Colon (tissue), 2 donors: Measurements from ENCODE around the gene PRR36.
"Not testable (repeated sequence)": the region's sequence is repeated elsewhere in the genome, so short reads cannot be mapped to it uniquely, and the experiment has no call there.

Source experiments
- FAIRE-seq: peaks from 2 replicates; lab custom pipeline; 2012; peaks lifted over from hg19 to GRCh38; lab: Jason Lieb, UNC
- donor health status: control.
- donor health status: control.

PRR36 gene

GRCh38 chr19:7874076-7874896 lies at the start of gene PRR36:
Gene PRR36 (minus strand): TSS chr19:7874390. CDS start chr19:7873689, 701 bp downstream.
- FAIRE-seq, result no peak

DNA sequence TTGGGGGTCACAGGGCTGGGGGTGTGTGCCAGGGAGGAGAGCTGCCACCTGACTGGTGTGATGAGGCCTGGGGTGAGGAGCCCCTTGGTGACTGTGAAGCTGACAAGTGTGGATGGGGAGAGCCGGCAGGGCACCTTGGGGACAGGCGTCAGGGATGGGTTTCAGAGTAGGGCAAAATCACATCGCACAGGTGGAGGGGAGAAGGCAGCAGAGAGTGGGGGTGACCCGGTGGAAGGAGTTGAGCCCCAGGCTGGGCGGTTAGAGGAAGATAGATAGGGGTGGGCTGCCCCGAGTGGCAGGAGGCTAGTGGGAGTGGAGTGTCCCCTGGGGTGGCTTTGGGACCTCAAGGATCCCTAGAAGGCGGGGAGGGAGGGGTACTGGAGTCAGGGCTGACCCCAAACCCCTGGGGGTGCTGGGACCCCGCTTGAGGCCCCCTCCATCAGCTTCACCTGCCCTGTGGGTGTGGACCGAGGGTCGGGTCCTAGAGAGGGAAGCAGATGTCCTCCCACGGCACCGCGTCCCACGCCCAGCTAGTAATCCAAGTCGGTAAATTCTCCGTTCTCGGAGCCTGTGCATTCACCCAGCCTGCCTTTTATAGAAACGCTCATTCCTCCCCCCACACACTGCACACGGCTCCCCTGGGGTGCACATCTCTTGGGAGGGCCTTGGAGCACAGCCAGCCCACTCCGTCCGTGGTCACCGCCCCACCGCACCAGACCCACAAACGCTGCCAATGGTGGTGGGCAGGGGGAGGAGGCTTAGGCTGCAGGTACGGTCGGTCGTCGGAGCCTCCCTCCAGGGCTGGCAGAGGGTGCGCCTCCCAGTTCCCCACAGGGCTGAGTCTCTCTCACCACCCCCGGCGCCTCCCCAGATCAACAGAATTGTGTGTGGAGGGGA lies 49.4 kb upstream of the PRR36 start:
- FAIRE-seq, result no peak

GRCh38 chr19:7922836-7923195 lies 48.6 kb upstream of the PRR36 start:
- FAIRE-seq, result no peak

DNA sequence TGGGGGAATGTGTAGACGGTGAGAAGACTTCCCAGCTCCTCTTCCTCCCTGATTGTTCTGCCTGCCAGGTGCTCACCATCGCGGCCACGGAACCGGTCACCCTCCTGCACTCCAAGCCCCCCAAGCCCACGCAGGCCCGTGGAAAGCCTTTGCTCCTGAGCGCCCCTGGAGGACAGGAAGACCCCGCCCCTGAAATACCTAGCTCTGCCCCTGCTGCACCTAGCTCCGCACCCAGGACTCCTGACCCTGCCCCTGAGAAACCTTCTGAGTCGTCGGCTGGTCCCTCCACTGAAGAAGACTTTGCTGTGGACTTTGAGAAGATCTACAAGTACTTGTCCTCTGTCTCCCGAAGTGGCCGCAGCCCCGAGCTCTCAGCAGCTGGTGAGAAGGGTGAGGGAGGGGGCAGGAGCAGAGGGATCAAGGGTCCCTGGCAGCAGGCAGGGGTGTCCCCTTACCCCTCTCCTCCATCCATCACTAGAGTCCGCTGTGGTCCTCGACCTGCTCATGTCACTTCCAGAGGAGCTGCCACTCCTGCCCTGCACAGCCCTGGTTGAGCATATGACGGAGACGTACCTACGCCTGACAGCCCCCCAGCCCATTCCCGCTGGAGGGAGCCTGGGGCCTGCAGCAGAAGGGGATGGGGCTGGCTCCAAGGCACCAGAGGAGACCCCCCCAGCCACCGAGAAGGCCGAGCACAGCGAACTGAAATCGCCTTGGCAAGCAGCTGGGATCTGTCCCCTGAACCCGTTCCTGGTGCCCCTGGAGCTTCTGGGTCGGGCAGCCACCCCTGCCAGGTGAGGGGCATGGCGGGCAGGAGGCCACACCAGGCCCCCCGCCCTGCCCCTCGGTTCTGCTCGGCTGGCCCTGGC lies 48.0 kb upstream of the PRR36 start:
- no peak for FAIRE-seq

GRCh38 chr19:7921302-7921966 lies 47.2 kb upstream of the PRR36 start:
- no peak for FAIRE-seq

DNA sequence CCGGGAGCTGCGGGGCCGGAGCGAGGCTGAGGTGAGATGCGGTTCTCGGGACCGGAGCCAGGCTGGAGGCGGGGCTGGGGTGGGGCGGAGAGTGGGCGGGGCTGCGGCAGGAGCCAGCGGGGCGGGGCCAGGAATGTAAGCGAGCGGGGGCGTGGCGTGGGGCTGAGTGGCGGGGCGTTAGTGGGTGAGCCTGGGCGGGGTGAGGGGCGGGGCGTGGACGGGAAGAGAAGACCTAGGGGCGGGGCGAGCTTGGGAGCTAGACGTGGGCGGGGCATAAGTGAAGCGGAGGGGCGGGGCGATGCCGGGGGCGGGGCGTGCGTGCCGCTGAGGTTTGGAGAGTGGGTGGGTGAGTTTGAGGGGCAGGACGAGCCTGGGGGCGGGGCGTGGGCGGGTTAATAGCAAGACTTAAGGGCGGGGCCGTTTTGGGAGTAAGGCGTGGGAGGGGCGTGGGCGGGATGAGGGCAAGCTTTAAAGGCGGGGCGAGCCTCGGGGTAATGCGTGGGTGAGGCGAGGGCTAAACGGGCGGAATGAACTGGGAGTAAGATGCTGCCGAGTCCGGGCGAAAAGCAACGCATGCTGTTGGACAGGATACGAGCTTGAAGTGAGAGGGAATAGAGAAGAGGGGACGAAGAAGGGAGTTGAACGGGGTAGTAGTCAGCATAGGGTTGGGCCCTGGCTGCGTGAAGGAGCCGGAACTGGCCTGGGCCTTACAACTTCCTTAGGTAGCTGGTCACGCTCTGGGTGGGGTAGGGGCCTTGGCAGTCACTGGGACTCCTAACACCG lies 46.5 kb upstream of the PRR36 start:
- no peak for FAIRE-seq

GRCh38 chr19:7919610-7920518 lies 45.7 kb upstream of the PRR36 start, which contains the start of gene SNAPC2:
Gene SNAPC2 (plus strand): TSS chr19:7920338. CDS start chr19:7920367, 29 bp downstream.
- no peak for FAIRE-seq

DNA sequence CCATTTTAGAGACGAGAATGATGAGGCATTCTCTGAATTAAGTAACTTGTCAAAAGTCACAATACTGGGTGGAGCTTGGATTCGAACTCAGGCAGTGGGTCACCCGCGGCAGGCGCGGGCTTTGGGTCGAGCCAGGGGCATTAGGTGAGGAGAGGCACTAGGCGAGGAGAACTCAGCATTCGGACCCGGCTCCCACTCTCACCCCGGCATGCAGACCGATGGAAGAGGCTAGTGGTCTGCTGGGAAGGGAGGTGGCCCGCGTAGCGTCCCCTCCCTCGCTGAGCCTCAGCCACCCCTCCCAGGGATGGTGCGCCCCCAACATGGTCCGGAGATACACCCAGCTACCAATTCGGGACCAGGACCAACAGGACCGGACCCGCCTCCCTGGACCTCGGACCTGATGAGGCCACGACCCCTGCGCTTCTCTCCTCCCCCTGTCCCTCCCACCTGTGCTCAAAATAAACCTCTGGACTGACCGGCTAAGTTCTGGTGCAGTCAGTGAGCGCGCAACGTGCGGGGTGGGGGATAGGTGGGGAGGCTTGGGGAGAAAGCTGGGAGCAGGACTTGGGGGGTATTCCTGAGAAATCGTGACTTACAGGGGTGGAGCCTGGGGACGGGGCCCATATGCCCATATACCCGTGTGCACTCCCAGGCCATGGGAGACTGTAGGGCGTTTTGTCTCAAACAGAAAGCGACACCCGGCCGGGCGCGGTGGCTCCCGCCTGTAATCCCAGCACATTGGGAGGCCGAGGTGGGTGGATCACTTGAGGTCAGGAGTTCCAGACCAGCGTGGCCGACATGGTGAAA lies 44.6 kb upstream of the PRR36 start:
- FAIRE-seq, result no peak

DNA sequence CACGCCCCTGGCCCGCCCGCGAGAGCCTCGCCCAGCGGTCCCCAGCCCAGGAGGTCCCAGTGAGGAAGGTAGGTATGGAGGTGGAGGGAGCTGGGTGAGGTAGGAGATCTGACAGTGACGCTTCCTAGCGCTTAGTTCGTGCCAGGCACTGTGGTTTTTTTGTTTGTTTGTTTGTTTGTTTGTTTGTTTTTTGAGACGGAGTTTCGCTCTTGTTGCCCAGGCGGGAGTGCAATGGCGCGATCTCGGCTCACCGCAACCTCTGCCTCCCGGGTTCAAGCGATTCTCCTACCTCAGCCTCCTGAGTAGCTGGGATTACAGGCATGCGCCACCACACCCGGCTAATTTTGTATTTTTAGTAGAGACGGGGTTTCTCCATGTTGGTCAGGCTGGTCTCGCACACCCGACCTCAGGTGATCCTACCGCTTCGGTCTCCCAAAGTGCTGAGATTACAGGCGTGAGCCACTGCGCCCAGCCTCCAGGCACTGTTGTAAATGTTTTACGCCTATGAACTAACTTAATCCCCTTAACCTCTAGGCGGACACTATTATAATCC lies 43.9 kb upstream of the PRR36 start:
- FAIRE-seq, result not testable (repeated sequence)

- FAIRE-seq, result no peak
Observed at GRCh38 chr19:7917267-7918061, 43.3 kb upstream of the PRR36 start.

- no peak for FAIRE-seq
Observed at GRCh38 chr19:7916955-7917266, 42.7 kb upstream of the PRR36 start.

DNA sequence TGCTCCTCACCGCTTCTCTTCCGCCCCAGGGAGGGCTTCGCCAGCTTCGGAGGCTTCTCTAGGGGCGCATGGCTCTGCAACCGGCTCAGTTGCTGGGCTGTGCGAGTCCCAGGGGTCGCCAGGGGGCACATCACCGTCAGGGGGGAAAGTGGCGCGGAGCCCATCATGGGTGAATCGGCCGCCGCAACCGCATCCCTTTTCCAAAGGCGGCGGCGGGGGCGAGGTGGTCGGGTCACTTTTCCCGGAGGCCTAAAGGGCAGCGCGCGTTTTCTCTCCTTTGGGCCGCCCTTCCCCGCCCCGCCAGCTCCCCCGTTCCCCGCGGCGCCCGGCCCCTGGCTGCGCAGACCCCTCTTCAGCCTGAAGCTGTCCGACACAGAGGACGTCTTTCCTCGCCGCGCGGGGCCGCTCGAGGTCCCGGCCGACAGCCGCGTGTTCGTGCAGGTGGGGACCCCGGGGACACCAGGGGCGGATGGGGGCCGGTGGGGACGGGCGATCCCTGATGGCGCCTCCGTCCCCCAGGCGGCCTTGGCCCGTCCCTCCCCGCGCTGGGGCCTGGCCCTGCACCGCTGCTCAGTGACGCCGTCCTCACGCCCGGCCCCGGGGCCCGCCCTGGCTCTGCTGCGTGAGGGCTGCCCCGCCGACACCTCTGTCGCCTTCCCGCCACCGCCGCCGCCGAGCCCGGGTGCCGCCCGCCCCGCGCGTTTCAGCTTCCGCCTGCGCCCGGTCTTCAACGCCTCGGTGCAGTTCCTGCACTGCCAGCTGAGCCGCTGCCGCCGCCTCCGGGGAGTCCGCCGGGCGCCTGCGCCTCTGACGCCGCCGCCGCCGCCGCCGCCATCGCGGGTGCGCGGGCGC lies 42.1 kb upstream of the PRR36 start:
- FAIRE-seq, result no peak

DNA sequence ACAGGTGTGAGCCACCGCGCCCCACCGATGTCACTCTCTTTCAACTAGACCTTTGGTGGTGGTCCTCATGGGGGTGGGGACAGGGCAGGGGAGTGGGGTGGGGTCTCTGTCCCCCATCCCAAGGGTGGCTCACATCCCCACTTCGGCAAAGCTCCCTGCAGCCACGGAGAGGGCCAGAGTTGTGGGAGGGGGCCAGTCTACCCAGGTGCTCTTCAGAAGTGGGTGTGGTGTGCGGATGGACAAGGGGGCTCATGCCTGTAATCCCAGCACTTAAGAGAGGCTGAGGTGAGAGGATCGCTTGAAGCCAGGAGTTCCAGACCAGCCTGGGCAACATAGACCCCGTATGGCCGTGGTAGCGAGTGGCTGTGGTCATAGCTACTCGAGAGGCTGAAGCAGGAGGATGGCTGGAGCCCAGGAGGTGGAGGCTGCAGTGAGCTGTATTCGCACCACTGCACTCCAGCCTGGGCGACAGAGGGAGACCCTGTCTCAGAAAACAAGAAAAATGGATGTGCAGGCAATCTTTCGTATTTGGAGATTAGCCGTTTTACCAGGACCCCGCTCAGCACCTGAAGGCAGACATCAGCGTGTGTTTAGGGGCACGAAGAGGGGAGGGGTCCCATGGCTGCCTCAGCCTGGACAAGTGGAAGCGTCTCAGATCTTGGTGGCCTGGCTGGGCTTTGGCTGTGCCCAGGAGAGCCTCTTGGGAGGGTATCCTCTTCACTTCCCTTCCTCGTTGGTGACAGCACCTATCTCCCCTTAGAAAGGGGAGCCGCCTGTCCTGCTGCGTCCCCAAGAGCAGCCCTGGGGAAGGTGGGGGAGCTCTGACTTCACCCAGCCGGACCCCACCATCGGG lies 41.3 kb upstream of the PRR36 start:
- no peak for FAIRE-seq

GRCh38 chr19:7914598-7915045 lies 40.4 kb upstream of the PRR36 start, which contains the start of gene TGFBR3L:
Gene TGFBR3L (plus strand): TSS chr19:7914830.
- FAIRE-seq, result no peak

- no peak for FAIRE-seq
Observed at GRCh38 chr19:7914099-7914498, 39.9 kb upstream of the PRR36 start.

DNA sequence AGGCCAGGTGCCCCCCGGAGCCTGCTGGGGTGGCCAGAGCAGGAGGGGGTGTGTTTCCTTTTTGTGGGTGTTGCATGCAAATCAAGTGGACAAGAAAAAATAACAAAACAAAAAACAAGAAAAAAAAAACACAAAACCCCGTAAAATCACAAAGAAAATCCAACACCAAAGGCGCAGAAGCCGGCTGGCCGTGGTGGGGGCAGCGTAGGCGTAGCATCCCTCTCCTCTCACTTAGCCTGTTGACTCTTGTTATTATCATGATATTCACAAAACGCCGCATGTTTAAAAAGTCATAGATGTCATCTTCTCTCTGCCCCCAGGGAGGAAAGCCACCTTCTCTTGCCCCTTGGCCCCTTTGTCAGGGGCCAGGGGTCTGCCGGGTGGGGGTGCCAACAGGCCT lies 39.5 kb upstream of the PRR36 start:
- no peak for FAIRE-seq
